Neural progenitor cell (in vitro differentiated cells): Measurements from ENCODE around the gene ARMH4. TPM values are rescaled to one million over a fixed set of nuclear protein-coding genes. Genes with fewer than 3 reads are reported as not detected.
A peak's percentile ranks its signal among the peaks of the same experiment; 100 is the strongest.

ENCODE experiments used
- DNase-seq: peaks from one replicate; pipeline ENCODE4 v3.0.0-alpha.2; 2016; ENCODE audit warnings: low spot score
- H2AFZ ChIP-seq: fragments of 200-600 bp; sonication (generic); replicated peaks from 2 replicates; pipeline ENCODE4 v1.6.1; 2016; ENCODE audit warnings: antibody characterized with exemption
- H3F3A ChIP-seq: fragments of 200-600 bp; sonication (generic); 2 replicates; pipeline ENCODE4 v1.6.1; 2016; ENCODE audit warnings: antibody characterized with exemption, low read depth
- H3K27ac ChIP-seq: fragments of 200-600 bp; sonication (generic); 2 replicates; pipeline ENCODE4 v1.5.1; 2016; ENCODE audit warnings: mild to moderate bottlenecking
- H3K27me3 ChIP-seq: fragments of 200-600 bp; sonication (generic); 2 replicates; pipeline ENCODE4 v1.6.1; 2016; ENCODE audit warnings: mild to moderate bottlenecking, moderate library complexity
- H3K36me3 ChIP-seq: fragments of 200-600 bp; sonication (generic); 2 replicates; pipeline ENCODE4 v1.5.1; 2016
- H3K4me1 ChIP-seq: fragments of 200-600 bp; sonication (generic); 2 replicates; pipeline ENCODE4 v1.6.1; 2016; ENCODE audit warnings: mixed run types
- H3K4me2 ChIP-seq: fragments of 200-600 bp; sonication (generic); 2 replicates; pipeline ENCODE4 v1.6.1; 2016
- H3K4me3 ChIP-seq: fragments of 200-600 bp; sonication (generic); 2 replicates; pipeline ENCODE4 v1.5.1; 2016
- H3K79me2 ChIP-seq: fragments of 200-600 bp; sonication (generic); 2 replicates; pipeline ENCODE4 v1.6.1; 2016; ENCODE audit warnings: low read depth
- H3K9ac ChIP-seq: fragments of 200-600 bp; sonication (generic); 2 replicates; pipeline ENCODE4 v1.6.1; 2016
- H3K9me3 ChIP-seq: fragments of 200-600 bp; sonication (generic); 2 replicates; pipeline ENCODE4 v1.5.1; 2016; ENCODE audit warnings: low read depth
- H4K20me1 ChIP-seq: fragments of 200-600 bp; sonication (generic); 2 replicates; pipeline ENCODE4 v1.6.1; 2016; ENCODE audit warnings: low read depth
- H3K27ac Mint-ChIP-seq: 3 replicates; pipeline ENCODE4 v1.8.0; 2021; ENCODE audit warnings: mixed read lengths
- H3K27me3 Mint-ChIP-seq: 2 replicates; pipeline ENCODE4 v1.8.0; 2022; ENCODE audit warnings: low read depth, mild to moderate bottlenecking, inconsistent platforms, moderate library complexity, mixed read lengths; ENCODE audit not compliant: insufficient read depth
- H3K36me3 Mint-ChIP-seq: 3 replicates; pipeline ENCODE4 v1.8.0; 2021; ENCODE audit warnings: mixed read lengths
- H3K4me1 Mint-ChIP-seq: 3 replicates; pipeline ENCODE4 v1.8.0; 2021; ENCODE audit warnings: mixed read lengths
- H3K4me3 Mint-ChIP-seq: 3 replicates; pipeline ENCODE4 v1.8.0; 2021; ENCODE audit warnings: mild to moderate bottlenecking, moderate library complexity, mixed read lengths
- H3K9me3 Mint-ChIP-seq: 3 replicates; pipeline ENCODE4 v1.8.0; 2020; ENCODE audit warnings: mixed read lengths
- EZH2 ChIP-seq: fragments of 200-600 bp; sonication (generic); IDR thresholded peaks from 2 replicates; pipeline ENCODE4 v1.6.1; 2017; ENCODE audit warnings: antibody characterized with exemption, mild to moderate bottlenecking, moderate library complexity
- EZH2phosphoT487 ChIP-seq: fragments of 200-600 bp; sonication (generic); IDR thresholded peaks from 2 replicates; pipeline ENCODE4 v1.6.1; 2017; ENCODE audit warnings: antibody characterized with exemption
- total RNA-seq: library from RNA; depleted of rRNA; stranded (reverse); fragments of >200 nt; gene quantifications from 2 replicates; pipeline ENCODE4 v1.2.3, GENCODE V29; 2015; ENCODE audit warnings: low replicate concordance
- TF ChIP-seq, protein P1 (sequence below): fragments of 200-600 bp; sonication (generic); IDR thresholded peaks from 2 replicates; pipeline ENCODE4 v1.5.1; 2017; ENCODE audit warnings: antibody characterized with exemption, mild to moderate bottlenecking

The ARMH4 gene
- total RNA-seq, 1 donor from 2014 or later, result 29.0 TPM

DNA sequence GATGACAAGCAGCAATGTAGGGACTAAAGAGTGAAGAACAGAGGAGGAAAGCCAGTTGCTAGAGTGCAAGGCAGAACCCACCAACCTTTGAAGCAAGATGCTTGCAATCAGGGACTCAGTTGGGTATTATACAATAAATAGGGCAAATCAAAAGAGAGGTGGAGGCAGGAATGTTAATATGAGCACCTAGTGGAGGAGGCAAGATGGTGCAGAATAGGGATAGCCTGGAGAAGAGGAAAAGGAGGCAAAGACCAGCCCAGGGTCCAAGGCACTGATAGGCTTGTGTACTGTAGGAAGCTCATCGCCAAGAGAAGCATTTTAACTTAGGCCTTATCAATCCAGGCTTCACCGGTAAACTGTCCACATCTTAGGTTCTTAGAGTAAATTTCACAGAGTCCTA lies 137.2 kb downstream of the ARMH4 start:
- H3K9me3 ChIP-seq, result no peaks in the 10 kb centered on the region
- H3K27me3 ChIP-seq, result no peaks in the 10 kb centered on the region
- Mint-ChIP-seq H3K27ac (no peak overlapping the region), H3K4me3 (no peak overlapping the region), H3K36me3 (no peaks in the 10 kb centered on the region), H3K4me1 (no peaks in the 10 kb centered on the region), H3K27me3 (no peaks in the 10 kb centered on the region), H3K9me3 (no peaks in the 10 kb centered on the region)
- H3F3A ChIP-seq, result no peaks in the 10 kb centered on the region
- no peak overlapping the region for H3K27ac ChIP-seq
- H3K4me2 ChIP-seq, result no peak overlapping the region
- no peaks in the 10 kb centered on the region for H3K79me2 ChIP-seq
- DNase-seq, result no peak
- no peaks in the 10 kb centered on the region for H3K36me3 ChIP-seq
- no peaks in the 10 kb centered on the region for H3K4me1 ChIP-seq
- no peak overlapping the region for H2AFZ ChIP-seq
- TF ChIP-seq EZH2 (no peak), EZH2phosphoT487 (no peak)
- TF ChIP-seq, protein P1, sequence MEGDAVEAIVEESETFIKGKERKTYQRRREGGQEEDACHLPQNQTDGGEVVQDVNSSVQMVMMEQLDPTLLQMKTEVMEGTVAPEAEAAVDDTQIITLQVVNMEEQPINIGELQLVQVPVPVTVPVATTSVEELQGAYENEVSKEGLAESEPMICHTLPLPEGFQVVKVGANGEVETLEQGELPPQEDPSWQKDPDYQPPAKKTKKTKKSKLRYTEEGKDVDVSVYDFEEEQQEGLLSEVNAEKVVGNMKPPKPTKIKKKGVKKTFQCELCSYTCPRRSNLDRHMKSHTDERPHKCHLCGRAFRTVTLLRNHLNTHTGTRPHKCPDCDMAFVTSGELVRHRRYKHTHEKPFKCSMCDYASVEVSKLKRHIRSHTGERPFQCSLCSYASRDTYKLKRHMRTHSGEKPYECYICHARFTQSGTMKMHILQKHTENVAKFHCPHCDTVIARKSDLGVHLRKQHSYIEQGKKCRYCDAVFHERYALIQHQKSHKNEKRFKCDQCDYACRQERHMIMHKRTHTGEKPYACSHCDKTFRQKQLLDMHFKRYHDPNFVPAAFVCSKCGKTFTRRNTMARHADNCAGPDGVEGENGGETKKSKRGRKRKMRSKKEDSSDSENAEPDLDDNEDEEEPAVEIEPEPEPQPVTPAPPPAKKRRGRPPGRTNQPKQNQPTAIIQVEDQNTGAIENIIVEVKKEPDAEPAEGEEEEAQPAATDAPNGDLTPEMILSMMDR, result peak; percentile 9
- H3K9ac ChIP-seq, result no peak overlapping the region
- H4K20me1 ChIP-seq, result no peaks in the 10 kb centered on the region
- no peak overlapping the region for H3K4me3 ChIP-seq

GRCh38 chr14:58002618-58003017 lies 149.4 kb downstream of the ARMH4 start:
- H3K9me3 Mint-ChIP-seq, result no peaks in the 10 kb centered on the region
- H2AFZ ChIP-seq, result no peak overlapping the region
- H3K27me3 ChIP-seq, result no peaks in the 10 kb centered on the region
- no peaks in the 10 kb centered on the region for H3K79me2 ChIP-seq
- TF ChIP-seq EZH2phosphoT487 (no peak), EZH2 (no peak)
- TF ChIP-seq, protein P1, result no peak
- H3K4me3 ChIP-seq, result no peak overlapping the region
- DNase-seq, result no peak
- H3K4me1 Mint-ChIP-seq, result no peaks in the 10 kb centered on the region
- H3K9ac ChIP-seq, result no peak overlapping the region
- H3K9me3 ChIP-seq, result no peaks in the 10 kb centered on the region
- no peaks in the 10 kb centered on the region for H3K27me3 Mint-ChIP-seq
- no peaks in the 10 kb centered on the region for H3K36me3 ChIP-seq
- H3K27ac Mint-ChIP-seq, result no peak overlapping the region
- no peak overlapping the region for H3K27ac ChIP-seq
- H3K4me2 ChIP-seq, result no peak overlapping the region
- no peaks in the 10 kb centered on the region for H3F3A ChIP-seq
- H3K36me3 Mint-ChIP-seq, result no peaks in the 10 kb centered on the region
- no peaks in the 10 kb centered on the region for H4K20me1 ChIP-seq
- H3K4me3 Mint-ChIP-seq, result no peak overlapping the region
- no peaks in the 10 kb centered on the region for H3K4me1 ChIP-seq

GRCh38 chr14:57999979-58000378 lies 152.0 kb downstream of the ARMH4 start:
- Mint-ChIP-seq H3K36me3 (no peaks in the 10 kb centered on the region), H3K27ac (no peak overlapping the region), H3K4me1 (no peaks in the 10 kb centered on the region), H3K4me3 (no peak overlapping the region), H3K9me3 (no peaks in the 10 kb centered on the region), H3K27me3 (no peaks in the 10 kb centered on the region)
- no peak overlapping the region for H3K27ac ChIP-seq
- H3K79me2 ChIP-seq, result no peaks in the 10 kb centered on the region
- no peak overlapping the region for H2AFZ ChIP-seq
- H3K9me3 ChIP-seq, result no peaks in the 10 kb centered on the region
- H3K4me1 ChIP-seq, result no peaks in the 10 kb centered on the region
- H3K36me3 ChIP-seq, result no peaks in the 10 kb centered on the region
- H3K27me3 ChIP-seq, result no peaks in the 10 kb centered on the region
- no peak for TF ChIP-seq EZH2phosphoT487
- TF ChIP-seq, protein P1, result no peak
- DNase-seq, result no peak
- no peaks in the 10 kb centered on the region for H4K20me1 ChIP-seq
- H3K9ac ChIP-seq, result no peak overlapping the region
- no peaks in the 10 kb centered on the region for H3F3A ChIP-seq
- no peak overlapping the region for H3K4me3 ChIP-seq
- no peak overlapping the region for H3K4me2 ChIP-seq

- no peaks in the 10 kb centered on the region for H4K20me1 ChIP-seq
- no peaks in the 10 kb centered on the region for H3K9me3 Mint-ChIP-seq
- TF ChIP-seq EZH2phosphoT487 (no peak), EZH2 (no peak)
- TF ChIP-seq, protein P1, result no peak
Measured at GRCh38 chr14:57999471-57999870, 152.5 kb downstream of the ARMH4 start.

More at GRCh38 chr14:57999471-57999870, 152.5 kb downstream of the ARMH4 start:
- H3K4me1 ChIP-seq, result no peaks in the 10 kb centered on the region
- H3K9ac ChIP-seq, result no peak overlapping the region
- Mint-ChIP-seq H3K4me1 (no peaks in the 10 kb centered on the region), H3K36me3 (no peaks in the 10 kb centered on the region), H3K27me3 (no peaks in the 10 kb centered on the region), H3K27ac (no peak overlapping the region), H3K4me3 (no peak overlapping the region)
- no peaks in the 10 kb centered on the region for H3K9me3 ChIP-seq
- no peaks in the 10 kb centered on the region for H3K79me2 ChIP-seq
- H3K27ac ChIP-seq, result no peak overlapping the region
- H3K27me3 ChIP-seq, result no peaks in the 10 kb centered on the region
- H3K4me2 ChIP-seq, result no peak overlapping the region
- no peak overlapping the region for H2AFZ ChIP-seq
- no peak for DNase-seq
- no peak overlapping the region for H3K4me3 ChIP-seq
- H3K36me3 ChIP-seq, result no peaks in the 10 kb centered on the region
- H3F3A ChIP-seq, result no peaks in the 10 kb centered on the region
